Measurements from ENCODE around the gene LRP1B. TPM values are rescaled to one million over a fixed set of nuclear protein-coding genes. Genes with fewer than 3 reads are reported as not detected.

LRP1B gene
- total and polyA plus RNA-seq, 2 of the 8 experiments (the other 6 are each of a cell fraction or from before 2014, with no cell fraction given), result 0.03 TPM; not detected in 1

GRCh38 chr2:140201572-140201971, 1929.2 kb downstream of the LRP1B start:
- H3K36me3 ChIP-seq (ENCODE audit: control insufficient read depth in 2 of 4, insufficient read depth in 4 of 4, low read length in 3 of 4), result no peaks in the 10 kb centered on the region
- ChIA-PET CTCF (ENCODE audit: partially characterized antibody) (interaction anchor here (1.4 kb wide), 1 partner anchor 385 kb away, joined by 3 read pairs; no protein-coding TSS in a partner anchor), POLR2A (ENCODE audit: partially characterized antibody) (no interaction called here)
- H2BK120ac ChIP-seq (replicated peaks; ENCODE audit: low read depth, low read length), result no peak overlapping the region
- H2BK5ac ChIP-seq (ENCODE audit: low read depth, low read length), result no peak overlapping the region
- no peaks in the 10 kb centered on the region for H3K4me1 ChIP-seq (replicated peaks in 1 of 4; ENCODE audit: control insufficient read depth in 3 of 4, insufficient read depth in 4 of 4, low read length in 3 of 4)
- no peak overlapping the region for H2AK5ac ChIP-seq (ENCODE audit: low read depth, low read length)
- no peak overlapping the region for H3K18ac ChIP-seq (ENCODE audit: extremely low read depth, low read length)
- H4K91ac ChIP-seq (replicated peaks; ENCODE audit: insufficient read length, low read length), result no peak overlapping the region
- FAIRE-seq (no peak), DNase-seq (ENCODE audit: low read depth in 1 of 2, low spot score in 2 of 2) (no peak)
- no peak overlapping the region for H2AFZ ChIP-seq (ENCODE audit: low read length)
- H4K8ac ChIP-seq (ENCODE audit: extremely low read depth, insufficient read depth, low read length), result no peak overlapping the region
- H2BK20ac ChIP-seq (ENCODE audit: low read length), result no peak overlapping the region
- H3K27ac ChIP-seq (ENCODE audit: low read depth, low read length), result no peak overlapping the region
- H3K14ac ChIP-seq (ENCODE audit: insufficient read length), result no peak overlapping the region
- H3K4ac ChIP-seq (replicated peaks; ENCODE audit: insufficient read length, low read depth, low read length), result no peak overlapping the region
- no peaks in the 10 kb centered on the region for H4K20me1 ChIP-seq (replicated peaks in 1 of 2; ENCODE audit: control insufficient read depth in 1 of 2, insufficient read depth in 2 of 2, low read length in 2 of 2)
- no peak overlapping the region for H4K5ac ChIP-seq (ENCODE audit: insufficient read length, low read depth, low read length)
- no peak overlapping the region for H3K4me2 ChIP-seq (ENCODE audit: insufficient read depth in 1 of 2, low read depth in 2 of 2, low read length in 2 of 2)
- H2BK15ac ChIP-seq (ENCODE audit: low read length), result no peak overlapping the region
- no peaks in the 10 kb centered on the region for H3K9me3 ChIP-seq (ENCODE audit: insufficient read depth in 2 of 2, low read depth in 1 of 2, low read length in 1 of 2)
- no peak overlapping the region for H3K23ac ChIP-seq (ENCODE audit: insufficient read length)
- H2BK12ac ChIP-seq (ENCODE audit: low read depth, low read length), result no peak overlapping the region
- no peaks in the 10 kb centered on the region for H3K79me1 ChIP-seq (ENCODE audit: low read depth, low read length)
- H3K9ac ChIP-seq (replicated peaks in 1 of 4; ENCODE audit: extremely low read depth in 1 of 4, low read depth in 3 of 4, low read length in 3 of 4), result no peak overlapping the region
- 85% methylated on average over 2 of the region's 2 CpGs; no CpG with 5 or more reads in 1 of the 2 experiments for WGBS, 2 experiments (ENCODE audit: extremely low coverage in 1 of 2, insufficient coverage in 1 of 2, insufficient read length in 1 of 2, insufficient replicate concordance in 2 of 2, low coverage in 1 of 2, low lambda C conversion rate in 2 of 2, missing lambda C conversion rate in 1 of 2)
- no peaks in the 10 kb centered on the region for H3K27me3 ChIP-seq (replicated peaks in 1 of 4; ENCODE audit: control insufficient read depth in 3 of 4, extremely low read depth in 1 of 4, insufficient read depth in 3 of 4, low read length in 3 of 4)
- no peaks in the 10 kb centered on the region for H3K79me2 ChIP-seq (ENCODE audit: control insufficient read depth in 1 of 2, insufficient read depth in 2 of 2, low read length in 2 of 2)
- no peak overlapping the region for H3K56ac ChIP-seq (replicated peaks; ENCODE audit: insufficient read length, low read depth, low read length)
- no peak overlapping the region for H3K4me3 ChIP-seq (ENCODE audit: extremely low read depth in 1 of 4, insufficient read depth in 2 of 4, low read depth in 3 of 4, low read length in 4 of 4)
- no peaks in the 10 kb centered on the region for H3K23me2 ChIP-seq (ENCODE audit: low read depth, low read length)
- no peak for TF ChIP-seq RNF2 (IDR thresholded peaks at IDR 0.05; ENCODE audit: borderline replicate concordance, low read depth, low read length, missing control alignments, poor library complexity, severe bottlenecking)
- no peak for TF ChIP-seq ATF3 (IDR thresholded peaks at IDR 0.05; ENCODE audit: insufficient read depth, low read depth, low read length)
- no peak for TF ChIP-seq MAX (IDR thresholded peaks at IDR 0.05)
- no peak for TF ChIP-seq KDM5A (IDR thresholded peaks at IDR 0.05; ENCODE audit: low read length)
- no peak for TF ChIP-seq ASH2L (IDR thresholded peaks at IDR 0.05; ENCODE audit: low read length)
- TF ChIP-seq POLR2A (IDR thresholded peaks at IDR 0.05; ENCODE audit: control extremely low read depth in 1 of 2, low read depth in 2 of 2, low read length in 2 of 2), result no peak
- TF ChIP-seq CTCF (IDR thresholded peaks at IDR 0.05; ENCODE audit: control extremely low read depth in 1 of 3, insufficient read depth in 1 of 3, low read depth in 1 of 3, low read length in 3 of 3), result no peak
- no peak for TF ChIP-seq PHF8 (conservative IDR thresholded peaks at IDR 0.05; ENCODE audit: low read depth, low read length)
- no peak for TF ChIP-seq JUND (IDR thresholded peaks at IDR 0.05; ENCODE audit: low read length)
- no peak for TF ChIP-seq TBP (IDR thresholded peaks at IDR 0.05; ENCODE audit: low read depth, low read length)
- TF ChIP-seq EGR1 (IDR thresholded peaks at IDR 0.05; ENCODE audit: borderline replicate concordance, low read depth, low read length), result no peak

Measured in H1 (cell line).